Measurements from ENCODE around the gene KCNJ18.
"Not testable (repeated sequence)": the region's sequence is repeated elsewhere in the genome, so short reads cannot be mapped to it uniquely, and the experiment has no call there.

KCNJ18 gene

DNA sequence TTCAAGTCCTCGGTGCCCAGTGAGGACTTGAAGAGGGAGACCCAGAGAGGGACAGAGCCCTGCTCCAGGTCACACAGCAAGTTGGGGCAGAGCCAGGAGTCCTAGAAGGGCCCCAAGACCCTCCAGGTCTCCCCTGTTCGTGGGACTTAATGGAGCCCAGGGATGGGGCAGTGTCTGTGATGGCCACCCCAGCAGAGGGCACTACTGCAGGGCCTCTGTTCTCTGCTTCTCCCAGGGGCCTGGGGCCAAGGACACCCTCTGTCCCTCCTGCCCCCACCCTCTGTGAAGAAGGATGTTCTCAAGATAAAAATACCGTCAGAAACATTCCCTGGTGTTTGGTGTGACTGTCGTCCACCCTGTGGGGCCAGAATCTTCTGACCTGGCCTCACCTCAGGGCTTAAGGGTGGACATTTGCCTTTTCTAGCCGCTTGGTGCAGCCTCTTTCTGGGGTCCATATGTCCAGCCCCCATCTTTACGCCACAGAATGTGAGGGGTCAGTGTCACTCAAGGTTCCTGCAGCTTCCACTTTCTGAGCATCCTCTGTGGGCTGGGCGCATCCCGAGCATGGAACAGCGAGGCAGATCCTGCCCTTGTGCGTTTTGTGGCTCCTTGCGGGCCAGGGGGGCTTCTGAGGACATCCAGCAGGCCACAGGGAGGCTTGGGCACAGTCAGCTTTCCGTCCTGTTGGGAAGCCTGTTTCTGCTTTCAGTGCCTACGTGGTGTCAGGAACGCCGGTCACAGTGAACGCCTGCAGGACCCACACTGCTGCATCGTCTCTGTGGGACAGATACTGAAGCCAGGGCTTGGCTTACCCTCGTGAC lies at the start of gene KCNJ18:
KCNJ18 (plus strand) TSS at position 641 of the 821 bp plus-strand sequence. CDS start 10,264 bp downstream, outside the sequence.
- DNase-seq (ENCODE audit: low spot score); H3K27ac ChIP-seq; H3K4me3 ChIP-seq: not testable (repeated sequence)

DNA sequence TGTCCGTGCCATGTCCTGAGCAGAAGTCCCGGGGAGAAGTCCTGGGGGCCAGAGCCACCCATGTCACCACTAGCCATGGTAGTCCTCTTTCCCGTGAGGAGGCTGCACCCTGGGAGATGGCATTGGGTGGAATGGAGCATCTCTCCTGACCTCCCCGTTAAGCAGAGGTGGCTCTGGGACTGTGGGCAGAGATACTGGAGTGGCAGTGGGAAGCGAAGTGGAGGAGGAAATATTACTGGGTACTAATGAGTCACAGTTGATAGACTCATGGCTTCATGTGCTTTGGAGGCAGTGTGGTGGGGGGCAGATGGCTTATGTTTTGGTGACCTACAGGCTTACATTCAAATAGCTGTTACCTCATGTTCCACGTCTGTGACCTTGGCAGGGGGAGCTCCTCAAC lies 44.2 kb upstream of the KCNJ18 start:
- DNase-seq (ENCODE audit: low spot score); H3K27ac ChIP-seq; H3K4me3 ChIP-seq: not testable (repeated sequence)

- H3K4me3 ChIP-seq; H3K27ac ChIP-seq; DNase-seq (ENCODE audit: low spot score): not testable (repeated sequence)
These were observed 42.3 kb upstream of the KCNJ18 start for GRCh38 chr17:21650043-21650442.

- H3K4me3 ChIP-seq; H3K27ac ChIP-seq; DNase-seq (ENCODE audit: low spot score): not testable (repeated sequence)
These were observed 40.3 kb upstream of the KCNJ18 start for GRCh38 chr17:21652049-21652448.

- not testable (repeated sequence) for DNase-seq (ENCODE audit: low spot score)
These were observed 39.1 kb upstream of the KCNJ18 start for GRCh38 chr17:21653211-21653610.

GRCh38 chr17:21656518-21657309 lies 35.6 kb upstream of the KCNJ18 start:
- H3K27ac ChIP-seq; DNase-seq (ENCODE audit: low spot score); H3K4me3 ChIP-seq: not testable (repeated sequence)

More at GRCh38 chr17:21653211-21653610, 39.1 kb upstream of the KCNJ18 start:
- H3K4me3 ChIP-seq, H3K27ac ChIP-seq: not testable (repeated sequence)

- not testable (repeated sequence) for H3K4me3 ChIP-seq; H3K27ac ChIP-seq; DNase-seq (ENCODE audit: low spot score)
These were observed 32.7 kb upstream of the KCNJ18 start for GRCh38 chr17:21659635-21660034.

GRCh38 chr17:21661455-21661854 lies 30.9 kb upstream of the KCNJ18 start:
- DNase-seq (ENCODE audit: low spot score); H3K4me3 ChIP-seq; H3K27ac ChIP-seq: not testable (repeated sequence)

DNA sequence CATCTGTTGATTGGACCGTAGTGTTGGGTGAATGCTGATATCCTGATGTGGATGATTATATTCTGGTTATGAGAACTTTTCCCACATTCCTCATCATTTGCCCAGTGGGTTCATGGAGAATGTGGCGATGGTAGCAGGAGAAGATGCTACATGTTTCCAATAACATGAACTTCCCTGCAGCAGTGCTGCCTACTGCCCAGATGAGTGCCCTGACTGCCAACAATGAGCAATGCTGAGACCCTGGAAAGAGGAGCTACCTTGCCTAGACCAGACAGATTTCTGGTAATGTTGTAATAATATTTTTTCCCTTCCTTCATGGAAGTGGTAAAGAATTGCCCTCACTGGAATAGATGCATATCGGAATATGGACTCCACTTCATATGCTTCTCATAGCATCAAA lies 29.2 kb upstream of the KCNJ18 start:
- H3K4me3 ChIP-seq; H3K27ac ChIP-seq; DNase-seq (ENCODE audit: low spot score): not testable (repeated sequence)

- not testable (repeated sequence) for H3K4me3 ChIP-seq; H3K27ac ChIP-seq; DNase-seq (ENCODE audit: low spot score)
These were observed 28.5 kb upstream of the KCNJ18 start for GRCh38 chr17:21663614-21664474.

GRCh38 chr17:21665171-21665570 lies 27.2 kb upstream of the KCNJ18 start:
- DNase-seq (ENCODE audit: low spot score); H3K4me3 ChIP-seq: not testable (repeated sequence)

GRCh38 chr17:21665935-21666493 lies 26.3 kb upstream of the KCNJ18 start:
- not testable (repeated sequence) for H3K27ac ChIP-seq; DNase-seq (ENCODE audit: low spot score); H3K4me3 ChIP-seq

More at GRCh38 chr17:21665171-21665570, 27.2 kb upstream of the KCNJ18 start:
- H3K27ac ChIP-seq: not testable (repeated sequence)

DNA sequence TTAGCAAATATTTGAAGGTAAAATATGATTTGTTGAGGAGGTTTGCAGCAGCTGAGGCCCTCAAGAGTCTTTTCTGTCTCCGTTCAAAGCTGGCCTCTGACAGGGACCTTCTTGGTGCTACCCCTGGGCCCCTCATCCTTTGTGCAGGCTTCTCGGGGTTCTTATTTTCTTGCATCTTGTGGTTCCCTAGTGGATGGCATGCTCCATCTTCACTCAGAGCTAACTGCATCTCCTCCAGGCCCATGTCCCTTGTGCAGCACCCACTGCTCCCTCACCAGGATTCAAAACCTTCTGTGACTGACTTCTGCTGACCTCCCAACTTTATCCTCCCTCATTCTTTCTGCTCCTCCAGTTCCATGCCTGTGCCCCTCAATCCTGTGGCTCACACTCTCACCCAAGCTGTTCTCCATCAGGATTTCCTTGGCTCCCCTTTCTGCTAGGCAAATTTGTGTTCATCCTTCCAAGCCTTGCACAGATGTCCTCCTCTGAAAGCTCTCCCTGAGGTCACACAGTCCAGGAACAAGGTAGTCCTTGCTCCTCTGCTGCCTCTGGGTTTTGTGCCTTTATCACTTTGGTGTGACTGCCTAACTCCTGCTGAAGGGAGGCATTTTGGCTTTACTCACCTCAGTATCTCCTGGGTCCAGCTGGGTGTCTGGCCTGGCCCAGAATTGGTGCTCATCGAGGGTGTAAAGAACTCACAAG lies 25.5 kb upstream of the KCNJ18 start:
- not testable (repeated sequence) for H3K4me3 ChIP-seq, H3K27ac ChIP-seq
- DNase-seq (ENCODE audit: low spot score): peak; percentile 73

DNA sequence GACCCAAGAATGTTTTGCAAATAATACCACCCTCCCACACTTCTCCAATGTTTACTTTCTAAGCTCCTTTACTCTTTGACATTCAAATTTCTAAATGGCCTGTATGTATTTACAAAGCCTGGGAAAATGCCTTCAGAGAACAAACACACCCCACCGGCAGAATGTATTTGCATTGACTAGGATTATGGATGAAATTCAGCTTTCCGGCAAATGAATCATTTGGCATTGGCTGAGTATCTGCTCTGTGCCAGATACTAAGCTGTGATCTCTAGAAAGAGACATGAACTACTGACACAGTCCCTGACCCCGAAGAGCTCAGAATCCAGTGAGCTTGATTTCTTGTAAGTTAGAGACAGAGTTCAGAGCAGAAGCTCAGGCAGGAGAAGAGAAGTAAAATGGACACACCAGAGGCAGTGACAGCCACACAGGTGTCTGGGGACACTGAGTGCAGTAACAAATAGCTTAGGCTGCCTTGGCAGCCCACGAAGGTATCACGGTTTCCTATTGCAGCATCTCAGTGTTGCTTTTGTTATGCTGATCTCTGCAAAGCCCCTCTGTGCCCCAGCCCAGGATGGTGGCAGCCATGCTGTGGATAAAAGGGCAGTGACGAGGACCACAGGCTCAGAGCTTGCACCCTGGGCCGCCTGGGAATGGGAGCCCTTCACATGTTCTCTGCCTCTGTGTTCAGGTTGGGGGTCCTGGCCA lies 24.8 kb upstream of the KCNJ18 start:
- DNase-seq (ENCODE audit: low spot score); H3K4me3 ChIP-seq; H3K27ac ChIP-seq: not testable (repeated sequence)

DNA sequence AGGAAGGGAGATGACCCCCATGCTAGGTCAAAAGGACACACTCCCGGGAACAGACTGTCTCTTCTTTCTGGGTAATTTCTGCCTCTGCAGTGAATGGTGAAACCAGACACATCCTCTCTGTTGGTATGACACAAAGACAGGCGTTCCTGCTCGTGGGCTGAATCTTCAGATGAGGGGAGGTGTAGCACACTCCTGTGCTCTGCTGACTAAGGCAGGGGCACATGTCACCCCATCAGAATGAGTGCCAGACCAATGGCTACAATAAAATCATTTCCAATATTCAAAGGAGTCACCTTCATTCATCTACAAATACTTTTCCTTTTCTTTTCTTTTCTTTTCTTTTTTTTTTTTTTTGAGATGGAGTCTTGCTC lies 24.2 kb upstream of the KCNJ18 start:
- H3K4me3 ChIP-seq; DNase-seq (ENCODE audit: low spot score); H3K27ac ChIP-seq: not testable (repeated sequence)

DNA sequence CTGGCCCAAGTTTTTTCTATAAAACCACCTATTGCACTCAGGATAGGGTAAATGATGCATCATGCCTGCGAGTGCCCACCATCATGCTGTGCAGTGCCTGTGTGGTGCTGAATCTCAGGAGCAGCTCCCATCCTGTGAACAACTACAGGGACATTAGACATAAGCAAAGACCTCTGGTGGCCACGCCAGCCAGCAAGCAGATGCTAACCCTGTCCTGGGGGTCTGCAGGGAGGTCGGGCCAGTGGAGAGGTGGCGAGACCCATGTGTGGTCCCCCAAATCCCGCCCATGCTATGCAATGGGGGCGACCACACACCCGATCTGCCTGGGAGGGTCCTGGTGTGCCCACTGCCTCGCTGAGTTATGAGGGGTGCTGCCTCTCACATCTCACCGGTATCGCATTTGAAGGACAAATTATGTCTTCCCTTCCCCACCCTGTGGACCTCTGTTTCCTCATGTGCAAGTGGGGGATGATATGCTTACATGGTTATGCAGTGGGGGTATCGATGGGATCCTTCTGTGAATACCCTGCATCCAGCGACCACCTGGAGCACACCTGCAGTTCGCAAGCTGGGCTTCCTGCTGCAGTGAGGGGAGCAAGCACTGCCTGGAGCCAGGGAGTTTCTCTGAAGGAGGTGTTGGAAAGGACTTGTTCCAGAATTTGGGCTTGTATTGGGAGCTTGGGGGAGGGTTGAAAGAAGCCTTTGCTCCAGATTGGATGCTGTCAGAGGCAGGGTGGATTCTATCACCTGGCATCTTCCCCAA lies 23.4 kb upstream of the KCNJ18 start:
- not testable (repeated sequence) for DNase-seq (ENCODE audit: low spot score); H3K4me3 ChIP-seq; H3K27ac ChIP-seq

All from coronary artery (tissue), 2 donors.